GM21737 (cell line): ENCODE data around the gene PCDHB15.
"Not testable (repeated sequence)": the region's sequence is repeated elsewhere in the genome, so short reads cannot be mapped to it uniquely, and the experiment has no call there.

ENCODE experiments used
- ATAC-seq: cut with Tn5 transposase; IDR thresholded peaks from one replicate; pipeline ENCODE4 v1.9.1; 2021; ENCODE audit warnings: mild to moderate bottlenecking, moderate library complexity; ENCODE audit not compliant: unreplicated experiment

PCDHB15 gene

DNA sequence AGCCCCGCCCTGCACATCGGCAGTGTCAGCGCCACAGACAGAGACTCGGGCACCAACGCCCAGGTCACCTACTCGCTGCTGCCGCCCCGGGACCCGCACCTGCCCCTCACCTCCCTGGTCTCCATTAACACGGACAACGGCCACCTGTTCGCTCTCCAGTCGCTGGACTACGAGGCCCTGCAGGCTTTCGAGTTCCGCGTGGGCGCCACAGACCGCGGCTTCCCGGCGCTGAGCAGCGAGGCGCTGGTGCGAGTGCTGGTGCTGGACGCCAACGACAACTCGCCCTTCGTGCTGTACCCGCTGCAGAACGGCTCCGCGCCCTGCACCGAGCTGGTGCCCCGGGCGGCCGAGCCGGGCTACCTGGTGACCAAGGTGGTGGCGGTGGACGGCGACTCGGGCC is 1.8 kb downstream of the PCDHB15 start:
- ATAC-seq, result not testable (repeated sequence)

DNA sequence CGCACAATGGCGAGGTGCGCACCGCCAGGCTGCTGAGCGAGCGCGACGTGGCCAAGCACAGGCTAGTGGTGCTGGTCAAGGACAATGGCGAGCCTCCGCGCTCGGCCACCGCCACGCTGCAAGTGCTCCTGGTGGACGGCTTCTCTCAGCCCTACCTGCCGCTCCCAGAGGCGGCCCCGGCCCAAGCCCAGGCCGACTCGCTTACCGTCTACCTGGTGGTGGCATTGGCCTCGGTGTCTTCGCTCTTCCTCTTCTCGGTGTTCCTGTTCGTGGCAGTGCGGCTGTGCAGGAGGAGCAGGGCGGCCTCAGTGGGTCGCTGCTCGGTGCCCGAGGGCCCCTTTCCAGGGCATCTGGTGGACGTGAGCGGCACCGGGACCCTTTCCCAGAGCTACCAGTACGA is 2.2 kb downstream of the PCDHB15 start:
- ATAC-seq, result not testable (repeated sequence)

DNA sequence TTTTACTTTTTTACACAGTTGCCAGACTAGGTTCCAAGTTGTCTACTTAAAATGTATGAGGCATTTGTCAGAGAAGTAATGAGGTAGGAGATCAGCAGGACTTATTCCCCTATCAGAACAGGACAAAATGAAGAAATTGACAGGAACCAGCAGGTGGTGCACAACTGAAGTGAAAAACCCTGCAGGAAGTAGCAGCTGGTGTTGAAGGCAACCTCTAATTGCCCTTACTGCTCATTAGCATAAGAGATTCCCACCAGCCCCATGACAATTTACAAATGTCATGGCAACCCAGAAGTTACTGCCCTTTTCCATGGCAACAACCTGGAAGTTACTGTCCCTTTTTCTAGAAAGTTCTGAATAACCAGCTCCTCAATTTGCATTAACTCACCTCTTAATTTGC is 5.4 kb downstream of the PCDHB15 start:
- ATAC-seq, result no peak

DNA sequence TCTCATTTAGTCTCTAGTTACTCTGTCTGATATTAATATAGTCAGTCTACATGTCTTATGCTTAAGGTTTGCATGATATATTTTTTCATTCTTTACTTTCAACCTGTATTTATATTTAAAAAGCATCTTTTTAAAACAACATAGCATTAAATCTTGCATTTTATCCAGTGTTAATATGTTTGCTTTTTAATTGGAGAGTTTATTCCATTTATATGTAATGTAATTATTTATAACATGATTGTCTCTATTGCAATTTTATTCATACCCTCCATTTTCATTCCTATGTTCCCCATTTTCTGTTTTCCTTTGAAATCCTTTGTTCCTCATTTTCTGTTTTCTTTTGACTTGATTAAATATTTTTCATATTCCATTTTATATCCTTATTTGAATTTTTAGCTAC is 13.3 kb downstream of the PCDHB15 start:
- no peak for ATAC-seq

DNA sequence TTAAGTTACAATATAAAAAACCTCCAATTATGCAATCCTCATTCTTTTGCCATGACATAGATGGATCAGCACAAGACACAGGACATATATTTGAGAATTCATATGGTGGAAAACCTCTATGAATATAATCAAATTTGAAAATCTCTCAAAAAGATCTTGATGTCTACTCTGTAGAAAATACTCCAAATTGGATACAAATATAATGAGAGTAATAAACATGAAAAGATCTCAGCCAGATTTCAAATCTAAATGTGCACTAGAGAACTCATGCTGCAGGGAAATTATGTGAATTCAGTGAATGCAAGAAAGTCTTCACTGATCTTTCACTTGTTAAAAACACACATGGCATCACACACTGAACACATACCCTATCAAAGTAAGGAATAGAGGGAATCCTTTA is 13.8 kb downstream of the PCDHB15 start:
- no peak for ATAC-seq

DNA sequence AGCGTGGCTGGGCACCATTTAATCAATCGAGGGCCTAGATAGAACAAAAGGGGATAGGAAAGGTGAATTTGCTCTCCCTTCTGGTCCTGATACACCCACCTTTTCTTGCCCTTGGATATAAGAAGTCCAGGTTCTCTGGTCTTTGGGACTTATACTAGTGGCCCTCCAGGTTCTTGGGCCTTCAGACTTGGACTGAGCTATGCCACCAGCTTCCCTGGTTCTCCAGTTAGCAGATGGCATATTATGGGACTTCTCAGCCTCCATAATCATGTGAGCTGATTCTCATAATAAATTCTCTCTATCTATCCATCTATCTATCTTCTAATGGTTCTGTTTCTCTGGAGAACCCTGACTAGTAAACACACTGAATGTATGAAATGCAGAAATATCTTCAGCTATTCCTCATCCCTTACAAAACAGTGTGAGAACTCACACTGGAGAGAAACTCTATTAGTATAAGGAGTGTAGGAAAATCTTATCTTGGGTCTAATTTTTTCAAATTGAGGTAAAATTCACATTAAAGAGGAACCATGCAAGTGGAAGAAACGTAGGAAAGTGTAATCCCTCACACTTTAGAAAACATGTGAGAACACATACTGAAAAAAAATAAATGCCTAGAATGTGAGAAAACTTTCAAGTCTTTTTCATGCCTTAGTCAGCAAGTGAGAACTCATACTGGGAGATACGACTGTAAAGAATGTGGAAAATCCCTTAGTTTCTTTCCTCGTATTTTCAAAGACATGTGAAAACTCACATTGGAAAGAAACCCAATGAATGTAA is 15.5 kb downstream of the PCDHB15 start:
- no peak for ATAC-seq

DNA sequence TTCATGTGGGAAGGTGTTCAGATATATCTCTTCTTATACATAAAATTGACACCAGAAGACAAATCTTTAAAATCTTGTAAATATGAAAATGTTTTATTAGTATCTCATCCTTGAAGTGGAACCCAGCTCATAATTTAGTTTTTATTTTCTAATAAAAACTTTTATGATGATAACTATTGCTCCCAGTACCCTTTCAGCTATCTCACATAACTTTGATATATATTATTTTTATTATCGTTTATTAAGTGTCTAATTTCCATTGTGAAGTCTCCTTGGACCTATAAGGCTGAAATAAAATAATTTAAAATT is 16.0 kb downstream of the PCDHB15 start:
- ATAC-seq, result no peak

DNA sequence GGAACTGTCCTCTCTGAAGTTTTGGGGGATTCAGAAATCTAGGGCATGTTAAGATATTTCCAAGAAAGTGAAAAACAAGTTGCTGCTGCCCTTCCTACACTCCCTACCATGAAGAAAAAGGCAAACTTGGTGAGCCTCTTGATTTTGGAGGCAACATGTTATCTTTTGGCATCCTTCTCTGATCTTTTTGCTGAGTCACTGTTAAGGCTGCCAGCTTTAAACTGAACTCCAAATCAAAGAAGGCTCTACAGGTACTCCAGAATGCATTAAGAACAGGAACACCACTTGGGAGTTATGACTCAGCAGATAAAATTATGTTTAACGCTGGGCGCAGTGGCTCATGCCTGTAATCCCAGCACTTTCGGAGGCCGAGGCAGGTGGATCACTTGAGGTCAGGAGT is 24.0 kb downstream of the PCDHB15 start:
- no peak for ATAC-seq

DNA sequence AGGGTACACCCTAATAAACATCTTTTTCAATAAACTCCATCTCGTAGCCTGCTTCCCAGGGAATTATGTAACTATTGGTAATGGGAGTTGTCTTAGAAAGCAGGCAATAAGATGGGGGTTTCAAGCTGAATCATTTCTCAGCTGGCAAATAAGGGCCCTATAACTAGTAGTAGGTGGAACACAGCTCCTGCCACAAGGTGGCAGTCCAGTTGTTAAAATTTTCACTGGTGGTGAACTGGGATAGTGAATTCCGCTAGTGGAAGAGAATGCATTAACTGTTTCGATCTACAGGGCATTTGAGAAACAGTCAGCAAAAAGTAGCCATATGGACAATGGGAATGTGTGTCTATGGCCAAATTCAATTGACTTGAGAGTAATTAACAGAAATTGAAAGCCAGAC is 27.7 kb downstream of the PCDHB15 start:
- no peak for ATAC-seq

DNA sequence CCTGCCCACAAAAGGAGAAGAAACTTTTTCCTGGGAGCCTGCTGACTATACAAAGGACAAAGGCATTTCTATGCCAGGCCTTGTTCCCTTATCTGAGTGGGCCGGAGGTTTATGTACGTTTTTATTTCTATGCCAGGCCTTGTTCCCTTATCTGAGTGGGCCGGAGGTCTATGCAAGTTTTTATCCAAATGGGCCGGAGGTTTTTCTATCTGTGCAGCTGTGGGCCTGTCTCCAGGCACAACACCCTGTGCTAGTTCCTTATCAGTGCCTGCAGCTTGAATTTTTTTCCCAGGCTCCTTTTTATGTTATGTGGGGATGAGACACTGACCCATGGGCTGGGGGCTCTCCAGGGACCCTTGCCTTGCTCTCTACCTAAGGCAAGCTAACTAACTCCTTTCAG is 53.2 kb downstream of the PCDHB15 start:
- ATAC-seq, result no peak
